ENCODE data around the gene IL12B. TPM values are rescaled to one million over a fixed set of nuclear protein-coding genes. Genes with fewer than 3 reads are reported as not detected.
"Not testable (repeated sequence)": the region's sequence is repeated elsewhere in the genome, so short reads cannot be mapped to it uniquely, and the experiment has no call there.

IL12B gene
- total RNA-seq, 1 donor from 2014 or later, result 0.08 TPM

- no peak for ATAC-seq
Measured at GRCh38 chr5:159332800-159333544, 2.7 kb upstream of the IL12B start.

- ATAC-seq, result peak; percentile 84
Measured at GRCh38 chr5:159331093-159331973, 1.0 kb upstream of the IL12B start.

GRCh38 chr5:159324986-159325385 lies 5.3 kb downstream of the IL12B start:
- no peak for ATAC-seq

DNA sequence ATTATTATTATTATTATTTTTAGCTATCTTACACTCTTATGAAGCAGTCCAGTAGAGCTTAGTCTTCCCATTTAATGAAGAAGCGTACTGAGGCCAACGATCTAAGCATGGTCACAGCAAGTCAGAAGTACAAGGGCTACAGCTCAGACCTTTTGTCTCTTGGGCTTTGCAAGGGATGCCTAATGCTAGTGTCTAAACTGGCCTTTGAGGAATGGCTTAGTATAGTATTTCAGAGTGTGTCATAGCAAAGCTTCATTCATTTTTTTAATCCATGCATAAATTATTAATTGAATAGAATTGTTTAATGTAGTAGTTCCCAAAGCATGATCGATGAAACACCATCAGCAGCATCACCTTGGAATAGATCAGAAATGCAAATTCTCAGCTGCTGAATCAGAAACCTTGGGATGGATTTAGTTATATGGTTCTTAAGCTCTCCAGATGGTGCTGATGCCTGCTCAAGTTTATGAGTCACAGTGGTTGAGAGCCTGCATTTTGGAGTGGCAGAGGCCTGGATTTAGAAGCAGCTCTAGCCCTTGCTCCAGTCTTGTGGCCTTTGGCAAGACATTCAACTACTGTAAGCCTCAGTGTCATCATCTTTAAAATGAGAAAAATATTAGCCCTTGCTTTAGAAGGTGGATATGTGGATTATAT lies 6.1 kb downstream of the IL12B start:
- ATAC-seq, result peak; percentile 60

DNA sequence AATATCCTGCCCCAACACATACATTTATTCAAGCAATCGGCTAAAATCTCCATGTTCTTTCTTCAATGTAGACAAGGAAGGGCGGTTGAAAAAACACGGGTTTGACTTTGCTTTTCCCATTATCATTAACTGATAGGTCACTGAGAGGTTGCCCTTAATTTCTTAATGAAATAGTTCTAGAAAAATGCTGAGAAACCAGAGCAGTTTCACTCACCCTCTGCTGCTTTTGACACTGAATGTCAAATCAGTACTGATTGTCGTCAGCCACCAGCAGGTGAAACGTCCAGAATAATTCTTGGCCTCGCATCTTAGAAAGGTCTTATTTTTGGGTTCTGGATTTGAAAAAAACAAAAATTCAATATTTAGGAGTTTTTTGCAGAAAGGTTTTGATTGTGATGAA lies 8.1 kb downstream of the IL12B start:
- no peak for ATAC-seq

- ATAC-seq, result no peak
Measured at GRCh38 chr5:159319832-159320231, 10.5 kb downstream of the IL12B start.

DNA sequence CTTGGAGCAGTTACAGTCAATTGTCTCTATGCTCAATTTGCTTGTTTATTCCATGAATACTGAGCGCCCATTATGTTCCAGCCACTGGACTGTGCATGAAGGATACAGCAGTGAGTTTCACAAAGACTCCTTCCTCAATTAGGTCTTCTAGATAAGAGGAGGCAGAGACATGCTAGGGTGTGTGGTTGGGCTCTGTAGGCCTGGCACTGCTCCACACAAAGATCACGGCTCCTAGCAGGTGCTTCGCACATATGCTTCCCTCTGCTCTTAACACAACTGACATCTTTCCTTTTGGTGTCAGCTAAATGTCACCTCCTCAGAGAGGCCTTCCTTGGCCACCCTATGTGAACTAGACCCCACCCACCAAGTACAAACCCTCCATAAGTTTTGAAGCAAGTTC lies 10.9 kb downstream of the IL12B start:
- ATAC-seq, result no peak

DNA sequence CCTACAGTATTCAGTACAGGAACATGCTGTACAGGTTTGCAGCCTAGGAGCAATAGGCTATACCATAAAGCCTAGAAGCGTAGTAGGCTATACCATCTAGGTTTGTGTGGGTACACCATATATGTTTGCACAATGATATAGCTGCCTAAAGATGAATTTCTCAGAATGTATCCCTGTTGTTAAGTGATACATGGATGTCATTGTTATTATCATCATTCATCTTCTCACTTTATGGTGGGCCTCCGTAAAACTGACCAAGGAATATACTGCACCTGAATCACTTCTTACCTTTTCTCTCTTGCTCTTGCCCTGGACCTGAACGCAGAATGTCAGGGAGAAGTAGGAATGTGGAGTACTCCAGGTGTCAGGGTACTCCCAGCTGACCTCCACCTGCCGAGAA lies 11.8 kb downstream of the IL12B start:
- ATAC-seq, result no peak

DNA sequence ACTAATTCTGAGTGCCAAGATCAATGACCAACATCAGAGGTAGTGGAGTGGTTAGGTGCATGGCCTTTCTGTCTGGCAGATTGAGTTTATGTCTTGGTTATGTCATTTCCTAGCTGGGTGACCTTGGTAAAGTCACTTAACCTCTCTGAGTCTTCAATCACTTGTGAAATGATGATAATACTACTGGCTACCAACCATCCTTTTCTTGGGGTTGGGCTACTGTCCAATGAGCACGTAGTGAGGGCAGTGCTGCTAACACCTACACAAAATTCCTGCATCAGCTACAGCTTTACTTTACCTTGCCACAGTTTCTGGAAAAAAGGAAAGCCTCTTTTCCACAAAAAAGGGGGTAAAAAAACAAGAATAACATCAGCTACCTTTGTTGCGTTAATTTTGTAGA lies 12.4 kb downstream of the IL12B start:
- ATAC-seq, result no peak

GRCh38 chr5:159316519-159317383 lies 13.5 kb downstream of the IL12B start:
- peak; percentile 74 for ATAC-seq

DNA sequence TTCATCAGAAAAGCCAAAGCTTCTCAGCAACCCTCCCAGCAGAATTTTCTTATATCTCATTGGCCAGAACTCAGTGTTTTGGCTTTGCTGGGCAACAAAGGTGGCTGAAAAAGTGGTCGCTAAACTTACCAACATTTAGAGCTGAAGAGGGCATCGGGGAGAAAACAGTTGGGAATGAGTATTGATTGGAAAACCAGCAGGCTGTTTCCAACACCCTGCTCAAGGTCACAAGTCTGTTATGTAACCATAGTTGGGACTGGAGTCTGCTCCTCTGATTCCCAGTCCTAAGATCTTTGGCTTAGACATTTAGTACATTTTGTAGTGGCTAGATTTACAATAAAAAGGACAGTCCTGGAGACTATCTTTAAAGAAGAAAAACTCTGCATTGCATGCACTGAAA lies 17.1 kb downstream of the IL12B start:
- ATAC-seq, result no peak

- no peak for ATAC-seq
Measured at GRCh38 chr5:159311063-159311462, 19.2 kb downstream of the IL12B start.

- peak; percentile 84 for ATAC-seq
Measured at GRCh38 chr5:159310511-159310910, 19.8 kb downstream of the IL12B start.

DNA sequence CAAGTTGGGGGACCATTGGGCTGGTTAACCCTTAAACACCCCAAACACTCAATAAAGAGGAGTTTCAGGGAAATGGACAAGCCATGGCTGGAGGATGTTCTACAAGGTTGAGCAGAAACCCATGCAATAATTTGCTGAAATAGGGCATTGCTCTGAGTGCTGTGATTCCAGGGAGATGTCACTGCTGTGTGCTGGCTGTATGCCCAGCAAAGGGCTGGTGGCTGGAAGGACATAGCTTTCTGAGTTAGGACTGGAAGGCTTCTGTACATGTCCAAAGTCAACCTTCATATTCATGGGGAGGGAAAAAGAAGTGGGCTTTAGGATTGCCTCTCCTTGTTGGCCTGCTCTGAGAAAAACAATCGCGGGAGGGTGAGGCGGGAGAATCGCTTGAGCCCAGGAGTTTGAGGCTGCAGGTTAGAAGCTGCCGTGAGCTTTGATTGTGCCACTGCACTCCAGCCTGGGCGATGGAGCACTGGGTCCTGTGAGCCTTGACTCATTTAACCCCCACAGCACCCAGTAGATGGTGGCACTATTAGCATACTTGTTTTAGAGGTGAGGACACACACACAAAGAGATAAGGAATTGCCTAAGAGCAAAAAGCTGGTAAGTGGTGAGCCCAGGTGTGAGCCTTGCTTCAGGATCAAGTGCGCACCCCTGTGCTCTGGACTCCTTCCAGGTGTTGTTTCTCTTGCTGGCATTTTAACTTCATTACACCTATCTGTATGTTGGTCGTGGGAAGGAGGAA lies 20.4 kb downstream of the IL12B start:
- ATAC-seq, result no peak

GRCh38 chr5:159304961-159305595 lies 25.2 kb downstream of the IL12B start:
- peak; percentile 92 for ATAC-seq

- ATAC-seq, result no peak
Measured at GRCh38 chr5:159303286-159303685, 27.0 kb downstream of the IL12B start.

DNA sequence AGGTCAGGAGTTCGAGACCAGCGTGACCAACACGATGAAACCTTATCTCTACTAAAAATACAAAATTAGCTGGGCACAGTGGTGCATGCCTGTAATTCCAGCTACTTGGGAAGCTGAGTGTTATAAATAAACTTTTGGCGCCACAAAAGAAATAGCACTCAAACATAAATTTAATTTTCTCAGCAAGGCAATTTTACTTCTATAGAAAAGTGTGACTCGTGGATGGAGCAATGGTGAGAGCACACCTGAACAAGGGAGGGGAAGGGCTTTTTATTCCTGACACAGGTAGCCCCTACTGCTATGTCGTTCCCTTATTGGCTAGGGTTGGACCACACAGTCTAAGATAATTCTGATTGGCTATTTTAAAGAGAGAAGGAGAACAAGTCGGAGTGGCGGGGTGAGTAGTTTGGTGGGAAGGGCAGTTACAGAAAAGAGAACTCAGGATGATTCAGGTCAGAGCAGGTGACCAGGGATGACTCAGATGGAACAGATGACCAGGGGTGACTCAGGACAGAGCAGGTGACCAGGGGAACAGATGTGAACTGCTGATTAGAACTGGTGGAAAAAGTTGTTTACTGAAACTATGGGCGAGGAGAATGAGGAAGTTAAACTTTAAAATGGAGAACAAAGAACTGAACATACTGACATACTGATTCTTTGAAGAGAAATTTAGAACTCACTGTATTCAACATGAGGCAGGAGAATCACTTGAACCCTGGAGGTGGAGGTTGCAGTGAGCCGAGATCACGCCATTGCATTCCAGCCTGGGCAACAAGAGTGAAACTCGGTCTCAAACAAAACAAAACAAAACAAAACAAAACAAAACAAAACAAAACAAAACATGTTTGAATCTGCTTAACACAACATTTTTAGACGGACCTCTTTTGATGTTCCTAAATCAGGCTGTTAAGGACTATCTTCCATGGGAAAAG lies 28.1 kb downstream of the IL12B start:
- ATAC-seq, result peak; percentile 43

DNA sequence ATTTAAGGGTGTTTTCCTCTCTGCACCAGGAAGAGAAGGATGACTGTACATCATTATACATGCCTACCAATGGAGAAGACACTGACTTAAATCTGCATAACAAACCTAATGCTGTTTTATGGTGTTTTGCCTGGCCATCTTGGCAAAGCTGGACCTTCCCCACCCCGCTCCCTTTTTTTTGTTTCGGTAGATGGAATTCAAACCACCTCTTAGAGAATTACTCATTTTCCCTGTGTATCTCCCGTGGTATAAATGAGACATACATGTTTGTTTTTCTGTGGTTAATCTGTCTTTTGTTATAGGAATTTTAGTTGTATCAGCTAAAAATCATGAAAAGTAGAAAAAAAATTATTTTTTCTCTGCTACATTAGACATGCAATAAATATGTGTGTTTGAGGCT lies 28.8 kb downstream of the IL12B start:
- no peak for ATAC-seq

GRCh38 chr5:159297300-159297699 lies 33.0 kb downstream of the IL12B start:
- not testable (repeated sequence) for ATAC-seq

DNA sequence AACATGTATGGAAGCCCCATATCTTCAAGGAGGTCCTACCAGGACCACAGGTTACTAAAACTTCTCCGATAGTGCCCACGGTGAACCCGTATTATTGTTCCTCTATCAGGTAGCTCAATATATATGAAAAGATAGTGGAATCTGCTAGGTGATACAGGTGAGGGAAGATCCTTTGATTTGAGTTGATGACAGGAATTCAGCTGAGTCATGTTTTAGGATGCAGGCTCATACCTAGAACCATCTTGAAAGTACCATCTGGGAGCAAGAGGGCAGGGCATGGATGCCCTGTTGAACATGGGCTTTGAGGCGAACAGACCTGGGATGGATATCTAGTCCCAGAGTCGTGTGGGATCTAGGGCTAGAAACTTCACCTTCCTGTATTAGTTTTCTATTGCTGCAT lies 35.4 kb downstream of the IL12B start:
- no peak for ATAC-seq

All from esophagus mucosa (tissue), 1 donor.